NCI-H446 (cell line): ENCODE data around the gene TUBA4B.
A peak's percentile ranks its signal among the peaks of the same experiment; 100 is the strongest.
"Not testable (repeated sequence)": the region's sequence is repeated elsewhere in the genome, so short reads cannot be mapped to it uniquely, and the experiment has no call there.

ENCODE experiments used
- DNase-seq, 2 experiments: peaks; one replicate each; lab custom pipeline; 2025; lab: John Stamatoyannopoulos, UW

Gene TUBA4B

DNA sequence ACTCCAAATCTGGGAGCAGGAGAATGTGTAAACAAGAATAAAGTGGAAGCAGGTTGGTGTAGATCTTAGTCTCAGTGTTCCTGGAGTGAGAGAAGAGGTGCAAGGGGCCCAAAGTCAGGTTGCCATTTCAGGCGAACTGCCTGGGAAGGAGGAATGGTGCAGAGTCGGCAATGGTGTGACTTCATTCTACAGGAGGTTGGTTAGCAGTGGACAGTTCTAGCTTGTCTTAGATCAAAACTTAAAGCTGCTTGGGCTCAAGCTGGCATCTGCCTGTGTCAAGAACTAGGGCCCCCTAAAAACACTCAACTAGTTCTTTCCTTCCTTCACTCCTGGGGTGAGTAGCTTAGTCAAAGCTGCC is 4.2 kb upstream of the TUBA4B start:
- DNase-seq: no peak

DNA sequence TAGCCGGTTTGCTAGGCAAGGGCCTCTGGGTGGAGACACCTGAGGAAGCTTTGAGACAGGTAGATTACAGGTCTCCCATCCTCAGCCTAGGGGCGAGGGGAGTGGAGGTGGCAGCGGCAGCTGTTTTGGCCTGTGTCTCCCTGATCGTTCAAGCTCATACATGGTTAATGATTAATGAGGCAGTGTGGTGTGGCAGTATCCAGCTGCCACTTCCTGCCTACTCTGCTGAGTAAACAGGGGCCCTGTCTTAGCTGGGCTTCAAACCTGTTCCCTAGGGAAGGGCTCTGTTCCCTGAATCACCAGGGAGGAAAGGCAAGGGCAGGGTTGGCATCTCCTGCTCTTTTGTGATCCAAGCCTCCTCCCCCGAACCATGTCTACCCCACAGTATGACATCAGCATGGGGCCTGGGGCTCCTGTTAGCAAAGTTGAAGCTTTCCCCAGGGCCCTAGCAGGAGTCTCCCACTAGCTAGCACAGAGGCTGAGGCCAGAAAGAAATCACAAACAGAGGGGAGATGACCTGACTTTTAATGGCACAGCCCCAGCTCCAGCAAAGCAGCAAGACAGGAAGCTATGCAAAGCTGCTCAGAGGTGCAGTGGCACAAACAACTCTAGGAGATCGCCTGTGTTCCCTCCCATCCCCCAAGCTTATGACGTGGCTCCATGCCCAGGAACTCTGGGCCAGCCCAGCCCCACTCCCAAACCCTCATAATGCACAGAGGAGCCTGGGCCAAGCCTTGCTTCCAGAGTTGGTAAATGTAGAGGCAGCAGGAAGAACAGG is 3.7 kb upstream of the TUBA4B start:
- DNase-seq: peak; percentile 29 to 78

DNA sequence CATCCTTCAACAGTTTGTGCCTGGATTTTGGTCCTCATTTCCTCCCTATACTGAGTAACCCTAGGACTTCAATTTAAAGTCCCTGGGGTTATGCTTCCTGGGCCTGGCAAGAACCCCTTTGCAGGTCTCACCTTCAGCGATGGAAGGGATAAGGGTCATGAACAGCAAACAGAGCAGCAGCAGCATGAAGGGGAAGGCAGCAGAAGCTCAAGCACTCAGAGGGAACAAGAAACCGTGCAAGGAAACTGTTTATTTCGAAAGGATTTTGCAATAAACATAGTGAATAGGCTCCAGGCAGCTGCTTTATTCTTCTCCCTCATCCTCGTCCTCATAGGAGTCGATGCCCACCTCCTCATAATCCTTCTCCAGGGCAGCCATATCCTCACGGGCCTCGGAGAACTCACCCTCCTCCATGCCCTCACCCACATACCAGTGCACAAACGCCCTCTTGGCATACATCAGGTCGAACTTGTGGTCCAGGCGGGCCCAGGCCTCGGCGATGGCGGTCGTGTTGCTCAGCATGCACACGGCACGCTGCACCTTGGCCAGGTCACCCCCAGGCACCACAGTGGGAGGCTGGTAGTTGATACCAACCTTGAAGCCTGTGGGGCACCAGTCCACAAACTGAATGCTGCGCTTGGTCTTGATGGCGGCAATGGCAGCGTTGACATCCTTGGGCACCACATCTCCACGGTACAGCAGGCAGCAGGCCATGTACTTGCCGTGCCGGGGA is 2.8 kb upstream of the TUBA4B start:
- DNase-seq: no peak

DNA sequence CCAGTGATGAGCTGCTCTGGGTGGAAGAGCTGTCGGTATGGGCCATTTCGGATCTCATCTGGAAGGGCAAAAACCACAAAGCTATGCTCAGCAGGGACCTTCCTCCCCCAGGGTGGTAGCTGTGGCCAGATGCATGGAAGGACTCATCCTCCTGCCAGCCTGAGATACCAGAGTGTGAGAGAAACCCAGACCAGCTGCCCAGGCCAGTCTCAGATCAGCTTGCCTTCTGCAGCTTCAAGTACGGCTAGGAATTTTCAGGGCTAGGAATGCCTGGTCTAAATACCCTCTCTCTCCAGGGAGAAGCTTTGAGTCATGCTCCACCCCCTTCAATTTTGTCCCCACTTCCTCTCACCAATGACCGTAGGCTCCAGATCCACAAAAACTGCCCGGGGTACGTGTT is 1.4 kb upstream of the TUBA4B start:
- DNase-seq: no peak

DNA sequence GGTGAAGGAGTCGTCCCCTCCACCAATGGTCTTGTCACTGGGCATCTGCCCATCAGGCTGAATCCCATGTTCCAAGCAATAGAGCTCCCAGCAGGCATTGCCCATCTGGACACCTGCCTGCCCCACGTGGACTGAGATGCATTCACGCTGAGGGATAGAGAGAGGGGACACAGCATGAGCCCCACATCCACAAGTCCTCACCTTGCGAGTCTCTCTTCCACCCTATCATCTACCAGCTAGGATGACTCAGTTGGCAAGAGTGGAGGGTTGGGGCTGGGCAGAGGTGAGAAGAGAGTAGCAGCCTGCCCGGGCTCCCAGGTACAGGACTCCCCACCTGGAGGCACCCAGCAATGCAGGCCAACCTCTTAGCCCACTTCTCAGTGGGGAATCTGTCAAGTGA is 959 bp upstream of the TUBA4B start:
- no peak for DNase-seq

DNA sequence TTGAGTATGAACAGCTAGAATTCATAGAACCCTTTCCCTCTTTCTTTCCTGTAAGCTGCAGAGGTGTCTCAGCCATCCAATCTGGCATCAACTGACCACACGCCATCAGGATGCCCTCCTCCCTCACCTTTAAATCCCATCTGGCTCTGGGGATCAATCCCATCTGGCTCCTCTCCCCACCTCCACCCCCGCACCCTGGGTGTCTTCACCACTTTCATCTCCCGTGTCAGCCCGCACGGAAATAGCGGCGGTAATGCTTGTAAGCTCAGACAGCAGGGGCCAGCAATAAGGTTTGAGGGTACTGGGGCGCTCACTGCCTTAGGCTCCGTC is 508 bp upstream of the TUBA4B start:
- DNase-seq: no peak

DNA sequence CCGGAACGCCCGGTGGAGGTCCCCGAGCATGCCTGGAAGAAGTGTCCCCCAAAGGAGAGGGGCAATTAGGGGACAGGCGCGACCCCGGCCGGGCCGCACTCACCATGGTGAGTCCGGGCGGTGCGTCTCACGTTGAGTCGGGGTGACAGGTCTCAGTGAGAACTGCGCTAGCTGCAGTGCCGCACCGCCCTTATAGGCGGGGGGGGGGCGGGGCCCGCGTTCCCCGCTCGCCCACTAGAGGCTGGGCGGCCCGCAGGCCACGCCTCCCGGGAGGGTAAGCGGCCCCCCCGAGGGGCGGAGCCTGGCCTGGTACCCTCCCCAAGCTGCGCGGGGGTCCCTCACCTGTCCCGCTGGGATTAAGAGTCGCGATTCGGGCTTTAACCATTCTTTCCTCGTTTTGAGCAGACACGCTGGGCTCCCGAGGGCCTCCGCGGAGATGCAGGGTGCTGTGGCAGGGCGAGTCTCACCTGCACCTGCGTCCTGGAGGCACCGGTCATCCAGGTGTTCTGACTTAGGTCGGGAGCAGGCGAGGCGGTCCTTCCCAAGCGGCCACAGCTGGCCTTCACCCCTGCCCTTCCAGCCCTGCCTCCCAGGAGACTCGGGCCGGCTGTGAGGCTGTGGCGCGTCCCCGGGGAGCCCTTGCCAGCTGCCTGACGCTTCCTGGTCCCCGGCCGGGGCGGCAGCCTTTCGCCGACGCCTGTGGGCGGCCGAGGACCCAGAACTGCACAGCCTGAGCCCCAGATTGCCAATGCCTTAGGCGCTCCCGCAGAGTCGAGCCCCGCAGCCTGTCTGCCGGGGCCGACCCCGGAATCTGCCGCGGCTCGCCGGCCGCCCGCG is 928 bp downstream of the TUBA4B start, which contains the start of gene TUBA4A:
Gene TUBA4A (minus strand): TSS at position 166 of the 837 bp plus-strand sequence. CDS start 60 bp downstream, at position 106.
- peak; percentile 27 to 91 for DNase-seq

DNA sequence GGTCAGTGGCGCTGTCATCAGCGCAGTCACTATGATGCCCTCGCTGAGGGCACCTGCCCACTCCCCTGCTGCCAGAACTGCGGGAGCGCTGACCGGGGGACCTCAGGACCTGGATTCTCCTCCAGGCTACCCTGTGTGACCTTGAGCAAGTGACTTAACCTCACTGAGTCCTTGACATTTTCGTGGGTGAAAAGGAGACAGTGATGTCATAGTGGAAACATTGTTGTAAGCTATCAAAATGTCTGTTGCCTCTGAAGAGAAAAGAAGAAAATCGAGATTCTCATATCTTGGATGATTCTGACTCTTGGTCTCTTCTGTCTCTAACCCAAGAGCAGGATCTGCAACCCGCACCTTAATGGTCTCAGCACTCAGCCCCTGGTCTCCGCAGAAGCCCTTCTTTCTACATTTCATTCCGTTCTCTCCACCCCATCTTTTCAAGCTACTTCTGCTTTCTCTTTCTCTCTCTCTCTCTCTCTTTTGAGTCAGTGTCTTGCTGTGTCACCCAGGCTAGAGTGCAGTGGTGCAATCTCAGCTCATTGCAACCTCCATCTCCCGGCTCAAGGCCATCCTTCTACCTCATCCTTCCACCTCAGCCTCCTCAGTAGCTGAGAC is 1.7 kb downstream of the TUBA4B start:
- no peak for DNase-seq

DNA sequence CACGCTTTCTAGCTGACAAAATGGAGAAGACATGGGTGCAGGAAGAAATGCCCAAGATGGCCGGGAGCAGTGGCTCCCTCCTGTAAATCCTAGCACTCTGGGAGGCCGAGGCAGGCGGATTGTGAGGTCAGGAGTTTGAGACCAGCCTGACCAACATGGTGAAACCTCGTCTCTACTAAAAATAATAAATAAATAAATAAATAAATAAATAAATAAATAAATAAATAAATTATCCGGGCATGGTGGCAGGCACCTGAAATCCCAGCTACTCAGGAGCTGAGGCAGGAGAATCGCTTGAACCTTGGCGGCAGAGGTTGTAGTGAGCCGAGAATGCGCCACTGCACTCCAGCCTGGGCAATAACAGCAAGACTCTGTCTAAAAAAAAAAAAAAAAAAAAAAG is 5.9 kb downstream of the TUBA4B start:
- not testable (repeated sequence) for DNase-seq

DNA sequence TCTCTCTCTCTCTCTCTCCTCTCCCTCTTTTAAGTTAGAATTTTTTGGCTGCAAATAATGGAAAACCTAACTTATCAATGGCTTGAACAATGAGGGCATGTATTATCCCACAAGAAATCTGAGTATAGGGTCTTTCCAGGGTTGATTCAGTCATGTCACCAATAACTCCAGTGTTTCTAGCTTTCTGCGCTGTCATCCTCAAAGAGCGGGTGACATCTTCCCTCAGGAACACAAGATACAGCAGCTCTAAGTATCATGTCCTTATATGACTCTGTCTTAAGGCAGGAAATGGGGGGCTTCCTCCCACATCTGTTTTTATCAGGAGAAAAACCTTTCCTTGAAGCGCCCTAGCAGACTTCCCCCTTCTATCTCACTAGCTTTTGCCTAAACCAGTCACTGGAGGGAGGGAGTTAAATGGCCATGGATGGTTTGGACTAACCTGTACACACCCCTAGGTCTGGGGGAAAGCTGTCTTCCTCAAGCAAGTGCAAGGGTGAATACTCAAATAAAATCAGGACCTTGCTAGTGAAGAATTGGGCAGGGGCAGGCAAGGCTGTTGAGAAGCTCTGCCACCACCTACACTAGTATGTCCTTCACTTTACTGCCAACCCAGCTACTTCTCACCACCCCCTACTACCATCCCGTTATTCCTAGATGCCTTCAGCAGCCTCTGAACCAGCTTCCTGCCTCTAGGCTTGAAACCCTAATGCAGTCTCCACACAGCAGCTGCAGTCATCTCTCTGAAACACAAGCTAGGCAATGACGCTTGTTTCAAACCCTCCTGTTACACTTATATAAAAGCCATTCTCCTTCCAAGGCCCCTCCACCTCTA is 8.2 kb downstream of the TUBA4B start:
- DNase-seq: no peak

DNA sequence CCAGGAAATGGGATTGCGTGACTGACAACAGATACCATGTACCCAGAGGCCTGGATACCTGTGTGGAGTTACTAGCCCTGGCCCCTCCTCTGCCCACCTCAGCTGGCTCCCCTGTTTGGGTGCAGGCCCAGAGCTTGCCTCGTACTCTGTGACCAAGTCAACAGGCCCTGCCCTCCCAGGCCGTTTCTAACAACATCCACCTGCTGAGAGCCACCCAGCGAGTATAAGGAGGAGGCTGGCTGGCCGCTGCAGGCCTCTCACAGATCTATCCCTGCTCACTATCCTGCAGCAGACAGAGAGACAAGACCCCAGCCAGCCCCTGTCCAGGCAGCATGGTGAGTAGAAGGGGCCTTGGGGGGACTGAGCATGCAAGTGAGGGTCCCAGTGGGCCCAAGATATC is 13.2 kb downstream of the TUBA4B start:
- no peak for DNase-seq

DNA sequence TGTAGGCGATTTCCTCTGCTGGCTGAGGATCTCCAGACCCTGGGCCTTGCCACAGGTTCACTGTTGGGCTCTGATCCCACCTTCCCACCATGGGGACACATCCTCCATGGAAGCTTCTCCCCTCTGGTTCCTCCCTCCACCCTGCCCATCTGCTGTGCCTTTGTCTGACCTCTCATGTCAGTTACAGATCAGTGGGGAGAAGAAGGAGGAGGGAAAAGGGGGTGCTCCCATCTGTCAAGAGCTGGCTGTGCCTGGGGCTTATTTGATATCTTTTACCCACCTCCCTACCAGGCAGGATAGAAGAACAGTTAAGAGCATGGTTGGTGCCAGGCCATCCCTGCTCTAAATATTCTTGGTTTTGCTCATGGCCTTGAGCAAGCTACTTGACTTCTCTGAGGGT is 13.8 kb downstream of the TUBA4B start:
- DNase-seq: no peak

DNA sequence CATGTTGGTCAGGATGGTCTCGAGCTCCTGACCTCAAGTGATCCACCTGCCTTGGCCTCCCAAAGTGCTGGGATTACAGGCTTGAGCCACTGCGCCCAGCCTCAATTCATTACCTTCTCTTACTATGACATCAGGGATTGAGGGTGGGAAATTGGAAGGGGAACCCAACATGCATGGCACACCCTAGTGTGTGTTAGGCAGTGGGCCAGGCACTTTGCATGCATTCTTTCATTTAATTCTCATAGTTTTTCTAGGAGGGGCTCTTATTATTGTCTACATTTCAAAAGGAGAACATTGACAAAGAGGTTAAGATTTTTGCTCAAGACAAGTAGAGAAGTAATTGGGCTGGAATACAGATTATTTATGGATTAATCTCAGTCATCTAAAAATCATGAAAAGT is 15.3 kb downstream of the TUBA4B start:
- no peak for DNase-seq

DNA sequence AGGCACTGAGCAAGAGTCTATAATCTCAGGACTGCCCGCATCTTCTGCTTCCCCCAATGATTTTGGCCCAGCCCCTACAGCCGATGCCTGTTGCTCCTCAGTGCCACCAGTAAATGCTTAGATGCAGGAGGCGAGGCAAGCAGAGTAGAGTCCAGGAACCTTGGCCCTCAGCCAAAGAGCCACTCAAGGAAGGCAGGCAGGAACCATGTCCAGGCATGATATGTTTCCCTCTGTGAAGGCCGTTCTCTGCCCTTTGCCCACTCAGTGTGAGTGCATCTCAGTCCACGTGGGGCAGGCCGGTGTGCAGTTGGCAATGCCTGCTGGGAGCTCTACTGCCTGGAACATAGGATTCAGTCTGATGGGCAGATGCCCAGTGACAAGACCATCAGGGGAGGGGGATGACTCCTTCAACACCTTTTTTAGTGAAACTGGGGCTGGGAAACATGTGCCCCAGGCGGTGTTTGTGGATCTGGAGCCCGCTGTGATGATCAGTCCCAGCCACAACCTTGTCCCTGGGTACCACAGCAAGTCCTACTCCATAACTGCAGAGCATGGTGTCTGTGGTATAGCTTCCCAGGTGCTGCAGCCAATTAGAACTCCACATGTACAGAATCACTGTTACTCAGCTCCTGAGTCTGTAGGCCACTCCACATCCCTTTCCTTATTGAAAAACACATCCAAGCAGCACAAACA is 16.5 kb downstream of the TUBA4B start:
- DNase-seq: no peak

DNA sequence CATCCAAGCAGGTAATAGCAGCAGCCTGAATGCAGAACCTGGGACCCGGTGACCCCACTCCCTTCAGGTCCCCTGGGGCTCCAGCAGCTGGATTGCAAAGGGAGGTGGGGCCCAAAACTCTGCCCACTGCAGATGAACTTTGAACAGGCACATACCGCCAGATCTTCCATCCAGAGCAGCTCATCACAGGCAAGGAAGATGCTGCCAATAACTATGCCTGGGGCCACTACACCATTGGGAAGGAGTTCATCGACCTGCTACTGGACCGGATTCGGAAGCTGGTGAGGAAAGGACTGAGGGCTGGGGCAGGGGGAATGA is 17.0 kb downstream of the TUBA4B start:
- no peak for DNase-seq

DNA sequence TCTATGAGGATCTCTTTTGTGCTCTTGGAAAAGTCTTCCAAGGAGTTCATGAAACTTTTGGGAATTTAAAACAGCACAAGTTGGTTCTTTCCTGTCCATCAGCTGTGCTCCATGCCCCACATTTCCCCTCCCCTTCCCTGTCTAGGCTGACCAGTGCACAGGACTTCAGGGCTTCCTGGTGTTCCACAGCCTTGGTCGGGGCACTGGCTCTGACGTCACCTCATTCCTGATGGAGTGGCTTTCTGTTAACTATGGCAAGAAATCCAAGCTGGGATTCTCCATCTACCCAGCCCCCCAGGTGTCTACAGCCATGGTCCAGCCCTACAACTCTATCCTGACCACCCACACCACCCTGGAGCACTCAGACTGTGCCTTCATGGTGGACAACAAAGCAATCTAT is 18.0 kb downstream of the TUBA4B start:
- DNase-seq: no peak

DNA sequence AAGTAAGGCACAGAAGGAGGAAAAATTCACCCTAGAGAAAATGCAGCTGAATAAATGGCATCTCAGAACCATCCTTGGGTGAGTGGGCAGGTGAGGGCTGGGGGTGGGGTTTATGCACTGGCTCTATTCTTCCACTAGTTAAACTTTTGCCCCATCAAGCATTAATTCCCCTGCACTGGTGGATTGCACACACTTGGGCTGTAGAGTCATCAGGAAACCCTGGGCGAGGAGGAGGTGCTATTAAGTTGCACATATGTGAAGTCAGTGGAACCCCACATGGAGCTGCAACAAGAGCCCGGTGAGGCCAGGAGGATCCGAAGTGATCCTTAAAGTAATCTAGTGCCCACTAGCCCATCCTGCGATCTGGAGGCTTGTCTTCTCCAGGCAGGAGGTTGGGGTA is 19.3 kb downstream of the TUBA4B start:
- DNase-seq: no peak

DNA sequence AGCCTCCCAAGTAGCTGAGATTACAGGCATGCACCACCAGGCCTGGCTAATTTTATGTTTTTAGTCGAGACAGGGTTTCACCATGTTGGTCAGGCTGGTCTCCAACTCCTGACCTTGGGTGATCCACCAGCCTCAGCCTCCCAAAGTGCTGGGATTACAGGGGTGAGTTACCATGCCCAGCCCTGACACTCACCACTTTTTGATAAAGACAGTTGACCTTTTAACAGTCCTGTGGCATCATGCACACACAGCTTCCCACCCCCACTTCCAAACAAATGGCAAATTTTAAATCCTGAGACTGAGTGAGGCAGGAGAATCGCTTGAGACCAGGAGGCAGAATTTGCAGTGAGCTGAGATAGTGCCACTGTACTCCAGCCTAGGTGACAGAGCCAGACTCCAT is 20.0 kb downstream of the TUBA4B start:
- DNase-seq: no peak

DNA sequence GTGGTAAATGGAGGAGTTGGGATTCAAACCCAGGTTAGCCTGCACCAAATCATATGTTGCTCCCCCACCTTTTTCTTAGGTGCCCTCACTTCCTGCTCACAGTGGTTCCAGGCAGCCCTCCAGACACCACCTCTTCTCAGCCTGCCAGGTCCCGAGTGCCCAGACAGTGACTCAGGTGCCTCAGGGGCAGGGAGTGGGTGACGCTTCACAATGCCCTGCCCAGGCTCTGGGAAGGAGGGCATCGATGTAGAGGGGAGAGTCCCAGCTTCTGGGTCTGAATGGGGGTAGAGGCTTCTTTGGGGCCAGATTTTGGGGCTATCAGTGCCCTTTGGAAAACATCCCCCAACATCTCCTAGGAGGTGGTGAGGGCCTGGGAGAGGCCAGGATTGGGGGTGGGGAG is 20.9 kb downstream of the TUBA4B start:
- DNase-seq: no peak

DNA sequence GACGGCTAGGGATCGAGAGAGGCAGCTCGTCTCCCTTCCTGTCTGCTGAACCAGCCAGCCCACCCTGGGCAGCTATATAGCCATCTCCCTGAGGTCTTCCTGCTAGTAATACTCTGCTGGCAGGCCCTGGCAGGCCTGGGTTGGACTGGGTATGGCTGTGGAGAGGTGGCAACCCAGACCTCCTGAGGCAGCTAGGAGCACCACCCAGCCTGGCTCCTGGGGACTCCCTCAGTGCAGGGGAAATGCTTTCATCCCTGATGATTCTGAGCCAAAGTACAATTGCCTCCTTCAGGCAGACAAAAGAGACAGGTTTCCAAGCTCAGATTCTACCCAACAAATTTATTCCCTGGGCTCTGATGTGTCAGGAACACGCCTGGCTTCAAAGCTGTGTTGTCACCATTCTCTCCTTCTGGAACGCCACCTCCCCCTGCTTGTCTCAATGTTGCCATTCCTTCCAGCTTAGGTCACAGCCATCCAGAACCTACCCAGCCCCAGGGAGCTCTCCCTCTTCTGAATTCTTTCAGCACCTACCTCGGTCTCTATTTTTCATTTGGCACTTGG is 21.4 kb downstream of the TUBA4B start:
- no peak for DNase-seq
